GM19452 (cell line): Measurements from ENCODE around the gene MGST3.
"Not testable (repeated sequence)": the region's sequence is repeated elsewhere in the genome, so short reads cannot be mapped to it uniquely, and the experiment has no call there.

Experiments used
- ATAC-seq: cut with Tn5 transposase; IDR thresholded peaks from one replicate; pipeline ENCODE4 v1.9.1; 2021; ENCODE audit not compliant: unreplicated experiment

Gene MGST3

DNA sequence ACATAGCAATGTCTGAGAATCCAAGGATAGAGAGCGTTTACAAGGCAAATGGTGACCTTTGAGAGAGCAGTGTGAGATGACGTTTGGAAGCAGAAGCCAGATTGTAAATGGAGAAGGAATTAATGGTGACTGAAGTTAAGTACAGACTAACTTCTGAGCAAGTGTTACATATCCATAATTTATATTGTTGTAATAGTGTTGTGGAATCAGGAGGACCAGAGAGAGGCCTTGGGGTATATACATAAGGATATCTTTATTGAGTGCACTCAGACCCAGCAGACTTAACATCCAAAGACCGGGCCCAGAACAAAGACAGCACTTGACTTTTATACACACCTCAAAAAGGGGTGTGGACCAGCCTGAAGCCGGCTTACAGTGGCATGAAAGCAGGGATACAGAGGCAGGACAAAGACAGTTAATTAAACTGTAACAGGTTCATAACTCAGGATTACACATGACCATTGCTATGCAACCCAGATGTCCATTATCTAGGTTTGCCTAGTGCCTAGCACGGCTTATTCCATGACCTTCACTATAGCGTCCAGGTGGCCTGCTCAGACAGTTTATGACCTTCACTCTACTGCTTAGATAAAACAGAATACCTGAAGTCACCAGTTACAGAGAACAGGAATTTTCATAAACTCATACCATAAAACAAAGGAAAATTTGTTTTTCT, 2.7 kb upstream of the MGST3 start:
- ATAC-seq, result no peak

GRCh38 chr1:165629151-165629550, 1.9 kb upstream of the MGST3 start:
- ATAC-seq, result no peak

DNA sequence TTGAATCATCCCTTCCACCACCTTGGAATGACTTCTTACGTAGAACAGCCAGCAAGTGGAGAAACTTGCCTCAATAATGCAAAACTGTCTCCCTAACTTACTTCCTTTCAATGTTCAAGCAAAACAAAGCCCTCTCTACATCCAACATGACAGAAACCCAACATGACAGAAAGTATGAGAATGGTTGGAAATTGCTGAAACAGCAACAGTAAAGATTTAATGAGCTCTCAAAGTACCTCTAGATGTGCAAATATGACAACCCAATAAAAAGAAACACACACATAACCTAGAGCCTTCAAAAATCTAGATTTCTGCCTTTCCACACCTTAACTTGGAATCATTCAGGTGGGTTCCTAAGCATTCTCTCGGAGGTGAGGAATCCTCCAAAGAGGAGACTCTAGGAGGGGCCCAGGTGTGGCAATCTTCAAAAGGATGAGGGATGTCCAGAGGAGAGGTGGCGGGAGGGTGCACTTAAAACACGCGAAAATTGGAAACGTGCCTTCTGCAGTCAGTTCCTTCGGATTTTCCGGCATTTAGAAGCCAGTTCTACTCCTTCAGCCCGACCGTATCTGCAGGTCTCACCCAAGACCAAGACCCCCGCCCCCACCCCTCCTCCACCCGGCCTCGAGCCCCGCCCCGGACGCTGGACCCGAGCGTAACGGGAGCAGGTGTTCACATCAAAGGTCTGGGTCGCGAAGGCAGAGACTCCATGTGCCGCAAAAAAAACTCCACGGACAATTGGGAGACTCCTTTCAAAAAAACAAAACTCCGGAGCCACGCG, 996 bp upstream of the MGST3 start:
- peak; percentile 0 for ATAC-seq

DNA sequence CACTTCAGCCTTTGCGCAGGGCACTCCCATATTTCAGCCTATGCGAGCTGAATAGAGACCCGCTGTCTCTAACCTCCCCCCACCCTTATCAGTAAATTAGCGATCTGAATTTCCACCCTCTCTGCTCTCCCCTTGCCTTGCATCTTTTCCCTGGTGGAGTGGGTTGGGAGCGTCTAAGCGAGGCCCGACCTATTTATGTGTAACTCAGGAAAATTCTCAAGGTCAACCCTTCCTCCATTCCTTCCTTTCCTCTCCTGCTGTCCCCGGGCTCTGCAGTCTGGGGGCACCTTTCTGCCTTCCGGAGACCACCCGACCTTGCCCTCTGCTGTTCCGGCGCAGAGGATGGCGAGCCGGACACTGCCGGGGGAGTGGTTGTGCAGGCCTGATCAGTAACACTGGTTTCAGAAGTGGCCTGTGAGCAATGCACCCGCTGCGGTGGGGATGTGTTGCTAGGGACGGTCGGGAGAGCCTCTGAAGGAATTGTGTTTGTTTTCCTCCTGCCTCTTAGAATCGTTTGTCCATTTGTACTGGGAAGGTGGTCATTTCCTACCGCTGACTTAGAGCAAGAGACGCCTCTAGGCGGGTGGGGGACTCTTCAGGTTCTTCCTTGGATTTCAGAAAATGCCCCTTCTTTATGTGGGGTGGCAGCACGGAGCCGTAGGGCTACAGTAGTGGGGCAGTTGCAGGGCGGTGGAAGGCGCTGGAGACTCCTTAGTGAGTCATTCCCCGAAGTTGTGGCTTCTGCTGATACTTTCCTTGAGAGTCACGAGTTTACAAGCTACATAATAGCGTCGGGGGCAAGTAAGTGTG, 513 bp downstream of the MGST3 start:
- peak; percentile 37 for ATAC-seq

DNA sequence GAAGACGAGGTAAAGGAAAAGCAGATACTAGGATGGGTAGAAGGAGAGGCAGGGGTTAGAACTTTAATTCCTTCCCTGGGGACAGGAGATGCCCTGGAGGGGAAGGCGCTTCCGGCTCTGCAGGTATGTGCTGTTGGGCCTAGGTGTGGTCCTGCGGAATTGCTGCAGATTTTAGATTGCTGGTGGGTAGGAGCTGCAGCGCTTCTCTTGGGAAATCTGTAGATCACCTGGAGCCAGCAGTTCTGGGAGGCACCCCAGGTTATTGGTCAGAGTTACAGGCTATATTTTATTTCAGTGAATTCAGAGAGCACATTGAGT, 1.1 kb downstream of the MGST3 start:
- ATAC-seq, result no peak

DNA sequence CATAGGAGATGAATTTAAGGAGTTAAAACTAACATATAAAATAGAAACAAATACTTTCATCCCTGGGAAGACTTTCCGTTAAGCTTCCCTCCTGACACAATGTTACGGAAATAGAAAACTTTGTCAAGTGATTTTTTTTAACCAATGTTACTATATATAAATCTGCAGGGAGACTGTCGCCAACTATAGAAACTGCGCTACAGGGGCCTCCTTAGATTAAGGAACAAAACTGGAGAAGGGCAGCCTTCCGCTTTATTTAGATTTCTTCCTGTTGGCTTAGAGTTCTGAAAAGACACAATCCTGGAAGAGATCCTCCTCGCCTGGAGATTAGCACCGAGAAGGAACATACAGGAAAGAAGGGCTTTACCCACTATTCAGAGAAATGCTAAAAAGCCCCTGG, 1.5 kb downstream of the MGST3 start:
- no peak for ATAC-seq

GRCh38 chr1:165633614-165634013, 2.6 kb downstream of the MGST3 start:
- ATAC-seq, result no peak

DNA sequence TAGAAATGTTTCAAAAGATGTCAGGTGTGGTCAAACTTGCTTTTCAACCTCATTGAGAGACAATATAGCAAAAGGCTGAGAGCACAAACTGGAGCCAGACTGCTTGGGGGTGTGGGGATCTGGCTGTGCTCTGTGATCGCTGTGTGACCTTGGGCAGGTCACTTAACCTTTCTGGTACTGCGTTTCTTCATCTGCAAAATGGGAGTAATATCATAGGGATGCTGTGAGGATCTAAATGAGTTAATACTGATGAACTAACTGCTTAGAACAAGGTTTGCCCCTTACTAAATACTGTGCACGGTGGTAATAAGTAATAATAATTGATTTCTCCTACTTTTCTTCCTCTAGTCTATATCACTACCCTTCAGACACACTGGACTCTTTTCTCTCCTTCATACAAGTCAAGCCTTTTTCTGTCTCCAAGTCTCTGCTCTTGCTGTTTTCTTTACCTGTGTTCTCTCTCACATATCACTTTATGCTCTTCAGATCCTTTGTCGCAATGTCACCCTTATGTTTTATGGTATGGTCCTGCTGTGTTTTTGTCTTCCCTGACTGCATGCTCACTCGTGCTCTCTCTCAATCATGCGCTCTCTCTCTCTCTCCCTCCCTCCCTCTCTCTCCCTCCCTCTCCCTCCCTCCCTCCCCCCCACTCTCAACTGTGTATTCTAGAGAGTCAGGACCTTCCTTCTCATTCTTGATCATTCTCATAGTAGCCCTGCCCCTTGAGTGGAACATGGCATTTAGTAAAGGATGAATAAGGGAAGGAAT, 3.3 kb downstream of the MGST3 start:
- no peak for ATAC-seq

- no peak for ATAC-seq
These were observed 4.3 kb downstream of the MGST3 start for GRCh38 chr1:165635329-165635728.

DNA sequence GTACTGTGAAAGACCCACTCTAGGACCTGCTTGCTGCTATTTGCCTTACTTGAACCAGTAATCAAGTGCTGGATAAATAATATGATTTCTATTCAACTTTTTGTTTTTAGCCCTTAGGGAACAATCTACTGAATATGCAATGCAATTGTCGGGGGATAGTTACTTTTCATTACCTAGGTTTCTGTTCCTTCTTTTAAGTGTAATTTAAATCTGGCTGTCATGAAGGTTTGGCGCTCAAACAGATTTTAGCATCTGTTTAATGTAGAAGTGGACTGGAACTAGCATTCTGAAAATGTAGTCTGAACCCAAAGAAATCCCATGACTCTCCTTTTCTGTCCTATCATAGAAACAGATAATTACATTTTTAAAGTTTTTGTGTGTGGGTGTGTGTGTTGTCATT, 4.8 kb downstream of the MGST3 start:
- no peak for ATAC-seq

DNA sequence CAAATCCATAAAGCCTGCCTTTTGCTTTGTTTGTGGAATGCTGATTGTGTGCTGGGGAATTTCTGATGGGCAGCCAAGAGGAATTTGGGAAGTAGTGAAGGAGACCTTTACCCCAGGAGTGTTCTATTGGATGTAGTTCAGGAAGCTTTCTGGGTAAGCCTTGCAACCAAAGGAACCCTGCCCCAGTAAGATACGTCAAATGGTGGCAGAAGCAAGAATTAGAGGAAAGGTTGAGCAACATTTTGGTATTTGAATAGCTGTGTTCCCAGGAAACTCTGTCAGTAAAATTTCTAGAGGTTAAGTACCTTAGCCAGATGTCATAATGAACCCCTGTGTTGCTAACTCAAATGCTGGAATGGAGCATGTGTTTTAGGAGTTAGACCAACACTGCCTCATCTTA, 6.4 kb downstream of the MGST3 start:
- no peak for ATAC-seq

- not testable (repeated sequence) for ATAC-seq
These were observed 7.2 kb downstream of the MGST3 start for GRCh38 chr1:165638211-165638610.

DNA sequence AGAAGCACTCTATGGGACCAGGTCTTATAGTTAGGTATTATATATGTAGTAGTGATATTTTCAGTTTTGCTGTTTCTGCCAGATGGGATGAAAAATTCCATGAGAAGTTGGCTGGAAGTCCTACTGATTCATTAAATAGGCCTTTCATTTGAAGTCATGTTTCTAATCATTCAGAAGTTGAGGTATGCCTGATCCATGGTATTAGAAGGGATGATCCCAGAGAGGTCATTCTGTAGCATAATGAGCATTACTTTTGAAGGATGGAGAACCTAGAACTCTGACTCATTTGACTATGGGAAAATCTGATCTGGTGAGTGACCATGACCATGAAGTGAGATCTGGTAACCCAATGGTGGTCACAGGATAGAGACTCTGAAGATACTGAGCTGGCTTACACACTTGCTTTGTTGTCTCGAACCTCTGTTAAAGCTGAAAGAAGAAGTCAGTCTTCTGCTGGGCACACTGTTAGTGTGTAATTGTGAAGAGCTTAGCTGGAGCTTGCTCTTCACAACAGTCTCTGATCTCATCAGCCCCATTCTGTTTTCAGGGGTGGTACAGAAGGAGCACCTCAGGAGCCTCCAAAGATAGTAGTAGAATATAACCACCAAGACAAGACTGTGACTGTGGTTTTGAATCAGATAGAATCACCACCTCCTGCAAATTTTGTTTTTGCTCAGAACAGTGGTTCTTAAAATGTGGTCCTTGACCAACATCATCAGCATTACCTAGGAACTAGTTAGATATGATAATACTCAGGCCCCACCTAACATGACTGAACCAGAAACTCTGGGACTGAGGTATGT, 9.0 kb downstream of the MGST3 start:
- ATAC-seq, result peak; percentile 38

DNA sequence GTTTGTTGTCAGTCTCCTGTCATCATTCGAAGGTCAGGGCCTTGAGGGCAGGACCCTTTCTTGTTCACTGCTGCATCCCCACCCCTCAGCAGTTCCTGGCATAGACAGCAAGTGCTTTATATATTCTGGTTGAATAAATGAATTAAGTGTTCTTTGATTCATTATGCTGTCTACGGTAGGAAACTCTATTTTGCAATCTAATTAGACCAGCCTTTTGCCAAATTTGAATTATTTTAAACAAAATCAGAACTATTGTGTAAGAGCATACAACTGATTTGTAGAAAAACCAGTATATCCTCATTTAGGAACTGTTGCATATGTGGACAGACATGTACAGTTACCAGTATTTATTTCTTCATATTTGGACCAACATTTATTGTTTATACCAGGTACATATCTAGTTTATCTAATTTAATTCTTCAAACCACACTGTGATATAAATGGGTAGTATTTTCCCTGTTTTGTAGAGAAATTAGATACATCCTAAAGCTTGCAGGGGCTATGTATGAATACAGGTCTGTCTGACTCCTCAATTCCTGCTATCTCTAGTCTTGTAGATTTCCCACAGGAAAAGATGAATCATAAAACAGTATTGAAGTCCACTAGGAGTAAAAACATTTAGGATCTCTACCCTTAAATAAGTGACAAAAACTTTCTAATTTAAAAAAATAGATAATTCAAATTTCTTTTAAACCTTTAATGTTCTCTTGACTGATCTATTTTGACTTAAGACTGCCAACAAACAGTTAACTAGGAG, 10.4 kb downstream of the MGST3 start:
- no peak for ATAC-seq

GRCh38 chr1:165644064-165644735, 13.2 kb downstream of the MGST3 start:
- ATAC-seq, result no peak

GRCh38 chr1:165645654-165646366, 14.8 kb downstream of the MGST3 start:
- ATAC-seq, result peak; percentile 45

GRCh38 chr1:165647517-165647916, 16.5 kb downstream of the MGST3 start:
- ATAC-seq, result no peak

GRCh38 chr1:165647970-165648369, 16.9 kb downstream of the MGST3 start:
- no peak for ATAC-seq
